K562 (cell line): Measurements from ENCODE around the gene TERB2. TPM values are rescaled to one million over a fixed set of nuclear protein-coding genes. Genes with fewer than 3 reads are reported as not detected.

ENCODE experiments used
- ATAC-seq: fragments of 200-7000 bp; cut with Tn5 transposase; 3 replicates; pipeline ENCODE4 v1.9.1; 2020; ENCODE audit warnings: moderate library complexity
- BruUV-seq: library from RNA; stranded (reverse); fragments of 400-500 nt; replicated peaks from 2 replicates; lab custom pipeline; 2021; lab: Mats Ljungman, UMichigan
- CTCF ChIA-PET: fragments of 300-600 bp; formaldehyde crosslinking; extraction: SDS; loops from one replicate; lab custom pipeline; 2021; ENCODE audit warnings: low intra/inter-chr PET ratio; lab: Yijun Ruan, JAX
- POLR2A ChIA-PET: fragments of 300-600, 350-650 bp; sonication (Branson Sonifier 250); formaldehyde crosslinking; extraction: SDS; loops from one replicate; lab custom pipeline; 2021; ENCODE audit warnings: antibody characterized with exemption, inconsistent platforms; lab: Yijun Ruan, JAX
- DNase-seq, 4 experiments: peaks; one replicate each; pipeline versions ENCODE4 v3.0.0 to v3.0.0-alpha.2; 2011 to 2018; ENCODE audit warnings: low spot score in 3 of 4, mixed read lengths in 3 of 4; ENCODE audit errors: extremely low read depth in 1 of 4
- FAIRE-seq: peaks from 2 replicates; lab custom pipeline; 2011; peaks lifted over from hg19 to GRCh38; lab: Jason Lieb, UNC
- H2AFZ ChIP-seq: 2 replicates; pipeline ENCODE4 v1.6.0; 2011; ENCODE audit warnings: low read depth, low read length, control low read depth, inconsistent platforms
- H3K27ac ChIP-seq: fragments of 200-600 bp; 3 replicates; pipeline ENCODE4 v1.8.0; 2011; ENCODE audit warnings: low read depth, mild to moderate bottlenecking, control low read depth, inconsistent platforms, low read length, moderate library complexity, mixed read lengths; ENCODE audit errors: extremely low read depth
- H3K27me3 ChIP-seq, 2 experiments: fragments of 300-600 bp in 1 of 2; 2 replicates in 1 of 2; 3 replicates in 1 of 2; pipeline versions ENCODE4 v1.6.0 to v1.8.0; 2011; ENCODE audit warnings: inconsistent platforms in 2 of 2, low read length in 2 of 2, mild to moderate bottlenecking in 1 of 2, mixed read lengths in 1 of 2, moderate library complexity in 1 of 2; ENCODE audit not compliant: control insufficient read depth in 2 of 2, insufficient read depth in 2 of 2
- H3K36me3 ChIP-seq: fragments of 300-600 bp; 3 replicates; pipeline ENCODE4 v1.8.0; 2011; ENCODE audit warnings: mild to moderate bottlenecking, low read length, inconsistent platforms; ENCODE audit not compliant: control insufficient read depth, insufficient read depth
- H3K4me1 ChIP-seq, 2 experiments: fragments of 200-600 bp in 1 of 2; replicated peaks in 1 of 2; 2 replicates in 1 of 2; 3 replicates in 1 of 2; pipeline versions ENCODE4 v1.5.1 to v1.8.0; 2011; ENCODE audit warnings: inconsistent platforms in 2 of 2, low read length in 2 of 2, mild to moderate bottlenecking in 1 of 2, mixed read lengths in 1 of 2, moderate library complexity in 1 of 2; ENCODE audit not compliant: control insufficient read depth in 2 of 2, insufficient read depth in 2 of 2
- H3K4me2 ChIP-seq: 2 replicates; pipeline ENCODE4 v1.6.1; 2011; ENCODE audit warnings: low read length, control low read depth, inconsistent platforms, mixed read lengths; ENCODE audit not compliant: insufficient read depth
- H3K4me3 ChIP-seq: fragments of 200-600 bp; sonication (generic), shearing (Covaris generic); 2 replicates; pipeline ENCODE4 v1.5.1; 2016; ENCODE audit warnings: control low read depth, inconsistent platforms
- H3K79me2 ChIP-seq: fragments of 200-600 bp; 3 replicates; pipeline ENCODE4 v1.8.0; 2011; ENCODE audit warnings: low read length, inconsistent platforms; ENCODE audit not compliant: control insufficient read depth, insufficient read depth
- H3K9ac ChIP-seq, 2 experiments: 2 replicates each; pipeline versions ENCODE4 v1.6.0 to v1.6.1; 2011; ENCODE audit warnings: low read depth in 2 of 2, low read length in 2 of 2, control low read depth in 1 of 2, inconsistent platforms in 1 of 2, mild to moderate bottlenecking in 1 of 2, mixed read lengths in 1 of 2; ENCODE audit not compliant: insufficient read depth in 1 of 2
- H3K9me1 ChIP-seq: one replicate; pipeline ENCODE4 v1.6.0; 2011; ENCODE audit warnings: inconsistent platforms, mild to moderate bottlenecking, low read length, moderate library complexity; ENCODE audit not compliant: control insufficient read depth, insufficient read depth
- H3K9me3 ChIP-seq: replicated peaks from 2 replicates; pipeline ENCODE4 v1.5.1; 2011; ENCODE audit warnings: low read depth, low read length, inconsistent platforms; ENCODE audit not compliant: control insufficient read depth, insufficient read depth
- H4K20me1 ChIP-seq: replicated peaks from 2 replicates; pipeline ENCODE4 v1.6.1; 2011; ENCODE audit warnings: low read length, inconsistent platforms, mixed read lengths; ENCODE audit not compliant: control insufficient read depth, insufficient read depth
- DACH1 ChIP-seq: fragments of 450-650 bp; IDR thresholded peaks from 2 replicates; pipeline ENCODE4 v1.6.1; 2018; ENCODE audit not compliant: partially characterized antibody
- ELK3 ChIP-seq: fragments of 450-650 bp; formaldehyde crosslinking; IDR thresholded peaks from 2 replicates; pipeline ENCODE4 v1.4.0; 2020; ENCODE audit warnings: mild to moderate bottlenecking
- KDM5B ChIP-seq: fragments of 200-600 bp; sonication (generic); IDR thresholded peaks from 2 replicates; pipeline ENCODE4 v1.6.1; 2012; ENCODE audit warnings: low read depth, mild to moderate bottlenecking, moderate library complexity, low read length, control low read depth, inconsistent platforms; ENCODE audit not compliant: insufficient replicate concordance
- PBX2 ChIP-seq, 2 experiments: IDR thresholded peaks in 1 of 2; conservative IDR thresholded peaks in 1 of 2; 2 replicates each; pipeline ENCODE4 v1.6.1; 2016; ENCODE audit warnings: low read depth in 2 of 2, mild to moderate bottlenecking in 1 of 2, missing compliant biosample characterization in 1 of 2, missing genetic modification characterization in 1 of 2, moderate library complexity in 1 of 2
- PHF8 ChIP-seq: fragments of 200-600 bp; sonication (generic); IDR thresholded peaks from 2 replicates; pipeline ENCODE4 v1.6.1; 2012; ENCODE audit warnings: mixed run types, mild to moderate bottlenecking, inconsistent platforms, low read length, moderate library complexity, borderline replicate concordance
- PYGO2 ChIP-seq: fragments of 450-650 bp; IDR thresholded peaks from 2 replicates; pipeline ENCODE4 v1.6.1; 2016; ENCODE audit warnings: mild to moderate bottlenecking, missing genetic modification characterization, moderate library complexity, missing compliant biosample characterization
- SAP30 ChIP-seq: fragments of 200-600 bp; sonication (generic); IDR thresholded peaks from 2 replicates; pipeline ENCODE4 v1.6.1; 2012; ENCODE audit warnings: borderline replicate concordance, low read depth, mild to moderate bottlenecking, moderate library complexity, low read length, control low read depth, inconsistent platforms; ENCODE audit not compliant: insufficient read depth, poor library complexity, severe bottlenecking
- TSC22D4 ChIP-seq: fragments of 450-650 bp; IDR thresholded peaks from 2 replicates; pipeline ENCODE4 v1.6.1; 2016; ENCODE audit warnings: missing genetic modification characterization, missing biosample characterization, control low read depth
- XRCC4 ChIP-seq: IDR thresholded peaks from one replicate; pipeline ENCODE4 v1.6.1; 2011; ENCODE audit not compliant: insufficient read depth, insufficient read length; ENCODE audit errors: extremely low read depth
- ZNF174 ChIP-seq: fragments of 250-450 bp; sonication (Bioruptor Pico); IDR thresholded peaks from 2 replicates; pipeline ENCODE4 v1.4.0; 2020; ENCODE audit warnings: mild to moderate bottlenecking
- ZNF224 ChIP-seq: sonication (generic); formaldehyde crosslinking; IDR thresholded peaks from 2 replicates; pipeline ENCODE4 v1.8.0; 2022; ENCODE audit warnings: mild to moderate bottlenecking, missing genetic modification reagents
- whole genome bisulfite sequencing: fragments of 100-300 bp; shearing (Covaris generic); methylation state at CpG from one replicate; pipeline ENCODE4 v1.1.6; 2016; ENCODE audit warnings: low coverage, mixed read lengths; ENCODE audit not compliant: insufficient coverage; ENCODE audit errors: missing lambda C conversion rate; 5-methylcytosine and 5-hydroxymethylcytosine counted together
- in situ Hi-C: fragments of 300-500 bp; cut with MboI; formaldehyde crosslinking; loops from 4 replicates; pipeline ENCODE4 v1.15.0; 2018; ENCODE audit warnings: inconsistent platforms, mixed read lengths
- intact Hi-C: fragments of 100-400 bp; cut with micrococcal nuclease; formaldehyde crosslinking; loops from 2 replicates; pipeline ENCODE4 v1.14.2; 2022
- polyA plus RNA-seq, 8 experiments: library from polyadenylated mRNA; depleted of rRNA in 4 of 8; stranded (reverse) in 5 of 8; unstranded in 3 of 8; fragments of >200 nt; fragmentation: Nextera tagmentation in 2 of 8; fragmentation: Illumina TruSeq in 1 of 8; extraction: Ambion mirVana in 2 of 8; extraction: Trizol in 1 of 8; gene quantifications; 2 replicates each; pipeline versions ENCODE4 v1.2.1 to v1.2.3, GENCODE V29; 2011 to 2014; ENCODE audit warnings: inconsistent platforms in 1 of 8, missing spikeins in 1 of 8
- total RNA-seq, 7 experiments: library from RNA; depleted of rRNA in 6 of 7; stranded (reverse); fragments of >200 nt in 6 of 7; fragmentation: Illumina TruSeq in 2 of 7; extraction: Trizol in 2 of 7; gene quantifications; 2 replicates each; pipeline versions ENCODE4 v1.2.1 to v1.2.3, GENCODE V29; 2011 to 2021; ENCODE audit warnings: low replicate concordance in 1 of 7
- TF ChIP-seq, protein P1 (sequence below): fragments of 250-450 bp; sonication (Bioruptor Pico); IDR thresholded peaks from 2 replicates; pipeline ENCODE4 v1.9.0; 2021; ENCODE audit warnings: mild to moderate bottlenecking, inconsistent platforms
- TF ChIP-seq, protein P2 (sequence below), 2 experiments: fragments of 450-650 bp; IDR thresholded peaks; 2 replicates each; pipeline ENCODE4 v1.6.1; 2016

The TERB2 gene
- total and polyA plus RNA-seq, 9 of the 15 experiments (the other 6 are each of a cell fraction or from before 2014, with no cell fraction given): not detected

- ATAC-seq (peak; percentile 53; the same call in 2 of the 3 replicates), DNase-seq (no peak), FAIRE-seq (no peak)
- H3K9me3 ChIP-seq: no peaks in the 10 kb centered on the region
- H3K36me3 ChIP-seq: no peaks in the 10 kb centered on the region
- in situ Hi-C loops: loop anchor here (25.0 kb wide), 1 partner anchor 144 kb away; the partner anchor contains the start of genes DUOX2 and DUOXA2
- no peaks in the 10 kb centered on the region for H3K4me1 ChIP-seq
- BruUV-seq: no TSS peak
- H2AFZ ChIP-seq: no peak overlapping the region
- H3K9ac ChIP-seq: no peak overlapping the region
- WGBS: 29% methylated on average over 4 of the region's 4 CpGs
- ChIA-PET CTCF (interaction anchor here (1.6 kb wide), 1 partner anchor 69 kb away, joined by 9 read pairs; no protein-coding TSS in a partner anchor), POLR2A (interaction anchor here (0.5 to 1.1 kb wide), 4 partner anchors 11 to 123 kb away, joined by 3 to 4 read pairs (median 3); no protein-coding TSS in a partner anchor)
- no peaks in the 10 kb centered on the region for H3K79me2 ChIP-seq
- H3K27ac ChIP-seq: no peak overlapping the region
- no peak overlapping the region for H3K4me3 ChIP-seq
- H4K20me1 ChIP-seq: no peaks in the 10 kb centered on the region
- H3K27me3 ChIP-seq: no peaks in the 10 kb centered on the region
- intact Hi-C loops: no loop called here
- no peak overlapping the region for H3K4me2 ChIP-seq
- no peaks in the 10 kb centered on the region for H3K9me1 ChIP-seq
- TF ChIP-seq SAP30: no peak
- no peak for TF ChIP-seq XRCC4
- TF ChIP-seq, protein P1, sequence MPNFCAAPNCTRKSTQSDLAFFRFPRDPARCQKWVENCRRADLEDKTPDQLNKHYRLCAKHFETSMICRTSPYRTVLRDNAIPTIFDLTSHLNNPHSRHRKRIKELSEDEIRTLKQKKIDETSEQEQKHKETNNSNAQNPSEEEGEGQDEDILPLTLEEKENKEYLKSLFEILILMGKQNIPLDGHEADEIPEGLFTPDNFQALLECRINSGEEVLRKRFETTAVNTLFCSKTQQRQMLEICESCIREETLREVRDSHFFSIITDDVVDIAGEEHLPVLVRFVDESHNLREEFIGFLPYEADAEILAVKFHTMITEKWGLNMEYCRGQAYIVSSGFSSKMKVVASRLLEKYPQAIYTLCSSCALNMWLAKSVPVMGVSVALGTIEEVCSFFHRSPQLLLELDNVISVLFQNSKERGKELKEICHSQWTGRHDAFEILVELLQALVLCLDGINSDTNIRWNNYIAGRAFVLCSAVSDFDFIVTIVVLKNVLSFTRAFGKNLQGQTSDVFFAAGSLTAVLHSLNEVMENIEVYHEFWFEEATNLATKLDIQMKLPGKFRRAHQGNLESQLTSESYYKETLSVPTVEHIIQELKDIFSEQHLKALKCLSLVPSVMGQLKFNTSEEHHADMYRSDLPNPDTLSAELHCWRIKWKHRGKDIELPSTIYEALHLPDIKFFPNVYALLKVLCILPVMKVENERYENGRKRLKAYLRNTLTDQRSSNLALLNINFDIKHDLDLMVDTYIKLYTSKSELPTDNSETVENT (CRISPR knock-in tag): no peak
- no peak for TF ChIP-seq PHF8
- TF ChIP-seq PBX2 (CRISPR knock-in tag; IDR thresholded peaks at IDR 0.05; ENCODE audit: low read depth): no peak
- TF ChIP-seq PBX2 (tag; conservative IDR thresholded peaks at IDR 0.05; ENCODE audit: low read depth): no peak
- TF ChIP-seq TSC22D4: no peak
- no peak for TF ChIP-seq DACH1
- TF ChIP-seq KDM5B: no peak
- no peak for TF ChIP-seq ELK3
- TF ChIP-seq, protein P2, sequence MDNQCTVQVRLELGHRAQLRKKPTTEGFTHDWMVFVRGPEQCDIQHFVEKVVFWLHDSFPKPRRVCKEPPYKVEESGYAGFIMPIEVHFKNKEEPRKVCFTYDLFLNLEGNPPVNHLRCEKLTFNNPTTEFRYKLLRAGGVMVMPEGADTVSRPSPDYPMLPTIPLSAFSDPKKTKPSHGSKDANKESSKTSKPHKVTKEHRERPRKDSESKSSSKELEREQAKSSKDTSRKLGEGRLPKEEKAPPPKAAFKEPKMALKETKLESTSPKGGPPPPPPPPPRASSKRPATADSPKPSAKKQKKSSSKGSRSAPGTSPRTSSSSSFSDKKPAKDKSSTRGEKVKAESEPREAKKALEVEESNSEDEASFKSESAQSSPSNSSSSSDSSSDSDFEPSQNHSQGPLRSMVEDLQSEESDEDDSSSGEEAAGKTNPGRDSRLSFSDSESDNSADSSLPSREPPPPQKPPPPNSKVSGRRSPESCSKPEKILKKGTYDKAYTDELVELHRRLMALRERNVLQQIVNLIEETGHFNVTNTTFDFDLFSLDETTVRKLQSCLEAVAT (IDR thresholded peaks at IDR 0.05): no peak
- TF ChIP-seq ZNF224 (CRISPR knock-in tag): no peak
- no peak for TF ChIP-seq PYGO2 (tag)
- TF ChIP-seq ZNF174 (CRISPR knock-in tag): no peak
Measured at GRCh38 chr15:44968475-44968874, 12.0 kb downstream of the TERB2 start.
